IgD-negative memory B cell (primary cell): Measurements from ENCODE around the gene AGPS. TPM values are rescaled to one million over a fixed set of nuclear protein-coding genes. Genes with fewer than 3 reads are reported as not detected.
"Not testable (repeated sequence)": the region's sequence is repeated elsewhere in the genome, so short reads cannot be mapped to it uniquely, and the experiment has no call there.

ENCODE experiments used
- H3K27ac Mint-ChIP-seq, 3 donors: one replicate each; pipeline ENCODE4 v1.8.0; 2020 to 2022; ENCODE audit warnings: mild to moderate bottlenecking in 3 of 3, mixed read lengths in 3 of 3, moderate library complexity in 1 of 3
- H3K27me3 Mint-ChIP-seq: one replicate; pipeline ENCODE4 v1.8.0; 2021; ENCODE audit warnings: mixed read lengths
- H3K36me3 Mint-ChIP-seq: one replicate; pipeline ENCODE4 v1.8.0; 2020; ENCODE audit warnings: mild to moderate bottlenecking, mixed read lengths
- H3K4me1 Mint-ChIP-seq, 3 donors: one replicate each; pipeline ENCODE4 v1.8.0; 2020 to 2022; ENCODE audit warnings: mixed read lengths in 3 of 3, mild to moderate bottlenecking in 1 of 3
- H3K4me3 Mint-ChIP-seq, 4 donors: one replicate each; pipeline ENCODE4 v1.8.0; 2020 to 2022; ENCODE audit warnings: mild to moderate bottlenecking in 4 of 4, mixed read lengths in 4 of 4, moderate library complexity in 3 of 4
- H3K9me3 Mint-ChIP-seq, 3 donors: one replicate each; pipeline ENCODE4 v1.8.0; 2020 to 2021; ENCODE audit warnings: mixed read lengths in 3 of 3, mild to moderate bottlenecking in 1 of 3
- polyA plus RNA-seq: library from polyadenylated mRNA; unstranded; fragments of 300-500 nt; fragmentation: Illumina TruSeq; gene quantifications from one replicate; pipeline ENCODE4 v1.2.3, GENCODE V29; 2021

Gene AGPS
- polyA plus RNA-seq, result 11.7 TPM

DNA sequence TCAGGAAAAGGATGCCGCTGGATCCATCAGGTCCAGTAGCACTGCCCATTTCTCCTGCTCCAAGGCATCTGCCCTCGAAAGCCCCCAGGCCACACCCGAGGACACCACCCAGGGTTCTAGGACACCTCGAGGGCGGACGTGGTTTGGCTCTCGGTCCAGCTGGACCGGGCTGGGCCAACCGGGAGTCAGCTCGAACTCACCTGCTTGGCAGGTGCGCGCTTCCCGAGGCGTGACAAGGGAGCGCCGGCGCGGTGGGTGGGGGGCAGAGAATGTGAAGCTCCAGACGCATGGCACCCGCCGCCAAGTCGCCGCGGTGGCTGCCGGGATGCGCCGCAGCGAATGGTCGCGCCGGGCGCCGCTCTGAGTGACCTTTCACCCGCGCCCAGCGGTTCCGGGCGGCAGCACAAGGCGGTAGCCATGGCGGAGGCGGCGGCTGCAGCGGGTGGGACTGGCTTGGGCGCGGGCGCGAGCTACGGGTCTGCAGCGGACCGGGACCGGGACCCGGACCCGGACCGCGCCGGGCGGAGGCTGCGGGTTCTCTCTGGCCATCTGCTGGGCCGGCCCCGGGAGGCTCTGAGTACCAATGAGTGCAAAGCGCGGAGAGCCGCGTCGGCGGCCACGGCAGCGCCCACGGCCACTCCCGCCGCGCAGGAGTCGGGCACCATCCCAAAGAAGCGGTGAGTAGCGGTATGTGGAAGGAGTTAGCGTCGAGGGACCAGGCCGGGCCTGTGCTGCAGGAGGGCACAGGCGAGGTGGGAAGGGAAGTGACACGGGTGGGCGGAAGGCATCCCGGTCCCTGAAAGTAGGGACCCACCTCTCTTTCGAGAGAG, at the start of gene AGPS:
Gene AGPS, plus strand, starts transcription at position 401 of the 830 bp plus-strand sequence. Its CDS starts 17 bp downstream, at position 418.
- peaks cover 37 to 40% (median 39%) of the 10 kb centered on the region in 3 donors for H3K4me1 Mint-ChIP-seq
- no peaks in the 10 kb centered on the region for H3K9me3 Mint-ChIP-seq
- peaks cover 5% of the 10 kb centered on the region for H3K36me3 Mint-ChIP-seq
- H3K27me3 Mint-ChIP-seq, result no peaks in the 10 kb centered on the region
- peak within 1 kb of the TSS; percentile 48 to 90 (median 82) for H3K27ac Mint-ChIP-seq
- peak within 1 kb of the TSS; percentile 91 to 97 (median 94) for H3K4me3 Mint-ChIP-seq

- no peak overlapping the region for H3K27ac Mint-ChIP-seq
- no peak overlapping the region for H3K4me3 Mint-ChIP-seq
- H3K27me3 Mint-ChIP-seq, result no peaks in the 10 kb centered on the region
- H3K36me3 Mint-ChIP-seq, result peaks cover 3% of the 10 kb centered on the region
- no peaks in the 10 kb centered on the region for H3K9me3 Mint-ChIP-seq
- H3K4me1 Mint-ChIP-seq, result peaks cover 0 to 2% (median 0%) of the 10 kb centered on the region in 3 donors
These were observed 48.8 kb upstream of the AGPS start for GRCh38 chr2:177343773-177344172.

DNA sequence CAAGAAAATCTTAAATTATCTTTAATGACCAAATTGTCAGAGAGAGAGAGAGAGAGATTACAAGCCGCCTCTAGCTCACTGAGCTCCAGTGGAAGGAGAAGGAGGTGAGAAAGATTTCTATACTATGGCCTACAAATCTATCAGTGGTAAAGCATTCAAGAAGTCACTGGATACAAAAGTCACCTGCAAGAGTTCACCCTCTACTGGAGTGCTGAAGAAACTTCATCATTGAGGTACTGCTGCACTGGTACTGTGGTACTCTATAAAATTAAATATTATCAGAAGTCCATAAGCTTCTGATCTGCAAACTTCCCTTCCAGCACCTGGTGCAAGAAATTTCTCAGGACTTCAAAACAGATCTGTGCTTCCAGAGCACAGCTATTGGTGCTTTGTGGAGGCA, 48.3 kb upstream of the AGPS start:
- H3K36me3 Mint-ChIP-seq, result peaks cover 3% of the 10 kb centered on the region
- H3K4me3 Mint-ChIP-seq, result no peak overlapping the region
- no peaks in the 10 kb centered on the region for H3K9me3 Mint-ChIP-seq
- no peak overlapping the region for H3K27ac Mint-ChIP-seq
- H3K4me1 Mint-ChIP-seq, result peaks cover 0 to 2% (median 0%) of the 10 kb centered on the region in 3 donors
- H3K27me3 Mint-ChIP-seq, result no peaks in the 10 kb centered on the region

DNA sequence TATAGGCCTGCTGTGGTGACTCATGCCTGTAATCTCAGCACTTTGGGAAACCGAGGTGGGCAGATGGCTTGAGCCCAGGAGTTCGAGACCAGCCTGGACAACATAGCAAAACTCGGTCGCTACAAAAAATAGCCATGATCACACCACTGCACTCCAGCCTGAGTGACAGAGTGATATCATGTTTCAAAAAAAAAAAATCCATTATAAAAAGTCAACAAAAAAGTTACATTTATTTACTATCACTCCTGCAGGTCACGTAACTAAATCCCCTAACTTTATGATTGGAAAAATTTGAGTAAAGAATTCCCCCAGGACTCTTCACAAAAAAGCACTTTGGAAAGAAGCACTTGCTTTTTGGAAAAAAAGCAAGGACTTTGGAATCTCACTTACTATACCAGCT, 46.4 kb upstream of the AGPS start:
- H3K9me3 Mint-ChIP-seq, result no peaks in the 10 kb centered on the region
- H3K36me3 Mint-ChIP-seq, result peaks cover 3% of the 10 kb centered on the region
- no peak overlapping the region for H3K4me3 Mint-ChIP-seq
- H3K27ac Mint-ChIP-seq, result no peak overlapping the region
- peaks cover 0 to 2% (median 0%) of the 10 kb centered on the region in 3 donors for H3K4me1 Mint-ChIP-seq
- no peaks in the 10 kb centered on the region for H3K27me3 Mint-ChIP-seq

DNA sequence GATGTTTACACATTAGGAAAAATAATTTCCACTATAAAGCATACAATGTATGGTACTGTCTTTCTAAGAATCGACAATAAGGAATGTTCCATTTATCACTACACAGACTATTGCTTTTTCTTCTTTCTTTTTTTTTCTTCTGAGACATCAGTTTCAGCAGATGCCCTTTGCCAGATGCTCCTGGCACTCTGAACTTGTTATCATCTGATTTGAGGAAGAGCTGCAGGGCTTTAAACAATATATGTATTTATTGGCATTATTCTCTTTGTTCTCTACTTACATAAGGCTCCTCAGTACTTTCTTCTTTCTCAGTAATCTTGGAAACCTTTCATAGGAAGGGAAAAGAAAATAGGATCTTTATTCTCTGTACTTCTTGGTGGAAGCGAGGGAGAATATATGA, 45.0 kb upstream of the AGPS start:
- Mint-ChIP-seq H3K9me3 (no peaks in the 10 kb centered on the region), H3K36me3 (peaks cover 2% of the 10 kb centered on the region), H3K27me3 (no peaks in the 10 kb centered on the region), H3K27ac (no peak overlapping the region), H3K4me3 (no peak overlapping the region), H3K4me1 (peaks cover 2 to 5% (median 4%) of the 10 kb centered on the region in 3 donors)

GRCh38 chr2:177348118-177348654, 44.4 kb upstream of the AGPS start:
- peaks cover 2% of the 10 kb centered on the region for H3K36me3 Mint-ChIP-seq

GRCh38 chr2:177348733-177349693, 43.6 kb upstream of the AGPS start:
- H3K36me3 Mint-ChIP-seq, result peaks cover 2% of the 10 kb centered on the region
- no peak overlapping the region for H3K27ac Mint-ChIP-seq
- H3K4me1 Mint-ChIP-seq, result peaks cover 4 to 6% (median 5%) of the 10 kb centered on the region in 3 donors
- H3K27me3 Mint-ChIP-seq, result no peaks in the 10 kb centered on the region
- H3K4me3 Mint-ChIP-seq, result no peak overlapping the region
- H3K9me3 Mint-ChIP-seq, result no peaks in the 10 kb centered on the region

More at GRCh38 chr2:177348118-177348654, 44.4 kb upstream of the AGPS start:
- no peaks in the 10 kb centered on the region for H3K9me3 Mint-ChIP-seq
- H3K4me1 Mint-ChIP-seq, result peaks cover 4 to 8% (median 5%) of the 10 kb centered on the region in 3 donors
- no peak overlapping the region for H3K27ac Mint-ChIP-seq
- H3K4me3 Mint-ChIP-seq, result no peak overlapping the region
- H3K27me3 Mint-ChIP-seq, result no peaks in the 10 kb centered on the region

DNA sequence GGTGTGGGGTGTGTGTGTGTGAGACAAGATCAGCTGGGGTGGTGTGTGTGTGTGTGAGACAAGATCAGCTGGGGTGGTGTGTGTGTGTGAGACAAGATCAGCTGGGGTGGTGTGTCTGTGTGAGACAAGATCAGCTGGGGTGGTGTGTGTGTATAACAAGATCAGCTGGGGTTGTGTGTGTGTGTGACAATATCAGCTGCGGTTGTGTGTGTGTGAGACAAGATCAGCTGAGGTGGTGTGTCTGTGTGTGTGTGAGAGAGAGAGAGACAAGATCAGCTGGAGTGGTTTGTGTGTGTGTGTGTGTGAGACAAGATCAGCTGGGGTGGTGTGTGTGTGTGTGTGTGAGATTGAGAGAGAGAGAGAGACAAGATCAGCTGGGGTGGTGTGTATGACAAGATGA, 41.9 kb upstream of the AGPS start:
- H3K4me1 Mint-ChIP-seq, H3K36me3 Mint-ChIP-seq, H3K27ac Mint-ChIP-seq, H3K9me3 Mint-ChIP-seq, H3K27me3 Mint-ChIP-seq, H3K4me3 Mint-ChIP-seq: not testable (repeated sequence)

DNA sequence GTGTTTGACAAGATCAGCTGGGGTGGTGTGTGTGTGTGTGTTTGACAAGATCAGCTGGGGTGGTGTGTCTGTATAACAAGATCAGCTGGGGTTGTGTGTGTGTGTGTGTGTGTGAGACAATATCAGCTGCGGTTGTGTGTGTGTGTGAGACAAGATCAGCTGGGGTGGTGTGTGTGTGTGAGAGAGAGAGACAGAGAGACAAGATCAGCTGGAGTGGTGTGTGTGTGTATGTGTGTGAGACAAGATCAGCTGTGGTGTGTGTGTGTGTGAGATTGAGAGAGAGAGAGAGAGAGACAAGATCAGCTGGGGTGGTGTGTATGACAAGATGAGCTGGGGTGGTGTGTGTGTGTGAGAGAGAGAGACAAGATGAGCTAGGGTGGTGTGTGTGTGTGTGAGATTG, 41.5 kb upstream of the AGPS start:
- H3K36me3 Mint-ChIP-seq, H3K4me1 Mint-ChIP-seq, H3K27ac Mint-ChIP-seq, H3K27me3 Mint-ChIP-seq, H3K4me3 Mint-ChIP-seq, H3K9me3 Mint-ChIP-seq: not testable (repeated sequence)

DNA sequence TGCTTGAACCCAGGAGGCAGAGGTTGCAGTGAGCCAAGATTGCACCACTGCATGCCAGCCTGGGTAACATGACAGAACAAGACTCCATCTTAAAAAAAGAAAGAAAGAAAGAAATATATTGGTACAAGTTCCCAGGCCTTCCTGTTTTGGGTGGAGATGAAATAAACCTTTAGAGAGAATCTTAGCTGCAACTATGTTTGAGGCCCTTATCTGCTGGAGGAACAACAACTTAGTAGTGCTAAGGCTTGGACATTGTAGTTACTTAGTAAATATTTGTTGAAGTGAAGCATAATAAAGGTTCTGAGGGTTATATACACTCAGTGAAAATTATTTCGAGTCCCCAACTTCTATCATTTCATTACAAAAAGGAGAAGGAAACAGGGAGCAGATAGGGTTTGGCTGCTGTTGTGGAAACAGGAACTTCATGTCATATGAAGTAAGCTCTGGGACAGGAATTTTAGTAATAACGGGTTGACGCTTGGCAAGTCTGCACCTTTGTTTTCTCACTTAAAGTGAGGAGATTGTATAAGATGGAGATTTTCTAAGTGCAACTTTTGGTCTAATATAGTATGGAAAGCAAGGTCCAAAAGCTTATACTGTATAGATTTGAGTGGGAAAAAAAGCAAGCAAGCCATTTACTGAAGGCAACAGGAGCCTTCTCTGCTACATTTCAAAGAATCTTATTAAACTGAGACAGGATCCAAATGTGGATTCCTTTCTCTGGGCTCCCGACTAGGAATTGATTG, 40.0 kb upstream of the AGPS start:
- Mint-ChIP-seq H3K4me1 (peaks cover 4 to 6% (median 5%) of the 10 kb centered on the region in 3 donors), H3K27ac (peak overlapping the region in 1 of 3 donors; percentile 8), H3K36me3 (no peaks in the 10 kb centered on the region), H3K9me3 (no peaks in the 10 kb centered on the region), H3K4me3 (no peak overlapping the region), H3K27me3 (no peaks in the 10 kb centered on the region)

DNA sequence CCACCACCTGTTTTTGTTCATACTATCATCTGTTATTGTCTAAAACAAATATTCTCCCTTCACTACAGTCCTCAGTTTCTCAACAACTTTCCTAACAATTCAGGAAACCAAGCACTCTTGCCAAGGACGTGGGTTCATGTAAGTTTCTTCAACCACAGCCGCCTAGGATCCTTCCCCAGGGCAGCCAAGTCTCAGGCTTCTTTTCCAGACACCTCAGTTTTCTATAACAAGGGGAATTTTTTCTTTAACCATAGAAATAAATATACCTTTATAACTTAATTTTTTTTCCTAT, 39.4 kb upstream of the AGPS start:
- Mint-ChIP-seq H3K4me1 (peaks cover 4 to 6% (median 5%) of the 10 kb centered on the region in 3 donors), H3K4me3 (no peak overlapping the region), H3K9me3 (no peaks in the 10 kb centered on the region), H3K27me3 (no peaks in the 10 kb centered on the region), H3K27ac (peak overlapping the region in 1 of 3 donors; percentile 8), H3K36me3 (no peaks in the 10 kb centered on the region)

DNA sequence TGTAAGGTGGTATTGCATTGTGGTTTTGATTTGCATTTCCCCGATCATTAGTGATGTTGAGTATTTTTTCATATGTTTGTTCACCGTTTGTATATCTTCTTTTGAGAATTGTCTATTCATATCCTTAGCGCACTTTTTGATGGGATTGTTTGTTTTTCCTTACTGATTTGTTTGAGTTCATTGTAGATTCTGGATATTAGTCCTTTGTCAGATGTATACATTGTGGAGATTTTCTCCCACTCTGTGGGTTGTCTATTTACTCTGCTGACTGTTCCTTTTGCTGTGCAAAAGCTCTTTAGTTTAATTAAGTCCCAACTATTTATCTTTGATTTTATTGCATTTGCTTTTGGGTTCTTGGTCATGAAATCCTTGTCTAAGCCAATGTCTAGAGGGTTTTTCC, 38.0 kb upstream of the AGPS start:
- not testable (repeated sequence) for H3K36me3 Mint-ChIP-seq, H3K9me3 Mint-ChIP-seq, H3K27ac Mint-ChIP-seq, H3K4me1 Mint-ChIP-seq, H3K27me3 Mint-ChIP-seq, H3K4me3 Mint-ChIP-seq

- no peaks in the 10 kb centered on the region for H3K9me3 Mint-ChIP-seq
- peaks cover 2% of the 10 kb centered on the region for H3K36me3 Mint-ChIP-seq
- no peaks in the 10 kb centered on the region for H3K27me3 Mint-ChIP-seq
- no peak overlapping the region for H3K4me3 Mint-ChIP-seq
- peaks cover 4 to 6% (median 5%) of the 10 kb centered on the region in 3 donors for H3K4me1 Mint-ChIP-seq
- no peak overlapping the region for H3K27ac Mint-ChIP-seq
These were observed 36.7 kb upstream of the AGPS start for GRCh38 chr2:177355874-177356273.

- Mint-ChIP-seq H3K36me3 (peaks cover 6% of the 10 kb centered on the region), H3K27me3 (no peaks in the 10 kb centered on the region), H3K27ac (no peak overlapping the region), H3K4me1 (no peaks in the 10 kb centered on the region), H3K4me3 (no peak overlapping the region), H3K9me3 (no peaks in the 10 kb centered on the region)
These were observed 32.6 kb upstream of the AGPS start for GRCh38 chr2:177359836-177360595.
